ENCODE measurements around the gene GTPBP8.

Gene GTPBP8

DNA sequence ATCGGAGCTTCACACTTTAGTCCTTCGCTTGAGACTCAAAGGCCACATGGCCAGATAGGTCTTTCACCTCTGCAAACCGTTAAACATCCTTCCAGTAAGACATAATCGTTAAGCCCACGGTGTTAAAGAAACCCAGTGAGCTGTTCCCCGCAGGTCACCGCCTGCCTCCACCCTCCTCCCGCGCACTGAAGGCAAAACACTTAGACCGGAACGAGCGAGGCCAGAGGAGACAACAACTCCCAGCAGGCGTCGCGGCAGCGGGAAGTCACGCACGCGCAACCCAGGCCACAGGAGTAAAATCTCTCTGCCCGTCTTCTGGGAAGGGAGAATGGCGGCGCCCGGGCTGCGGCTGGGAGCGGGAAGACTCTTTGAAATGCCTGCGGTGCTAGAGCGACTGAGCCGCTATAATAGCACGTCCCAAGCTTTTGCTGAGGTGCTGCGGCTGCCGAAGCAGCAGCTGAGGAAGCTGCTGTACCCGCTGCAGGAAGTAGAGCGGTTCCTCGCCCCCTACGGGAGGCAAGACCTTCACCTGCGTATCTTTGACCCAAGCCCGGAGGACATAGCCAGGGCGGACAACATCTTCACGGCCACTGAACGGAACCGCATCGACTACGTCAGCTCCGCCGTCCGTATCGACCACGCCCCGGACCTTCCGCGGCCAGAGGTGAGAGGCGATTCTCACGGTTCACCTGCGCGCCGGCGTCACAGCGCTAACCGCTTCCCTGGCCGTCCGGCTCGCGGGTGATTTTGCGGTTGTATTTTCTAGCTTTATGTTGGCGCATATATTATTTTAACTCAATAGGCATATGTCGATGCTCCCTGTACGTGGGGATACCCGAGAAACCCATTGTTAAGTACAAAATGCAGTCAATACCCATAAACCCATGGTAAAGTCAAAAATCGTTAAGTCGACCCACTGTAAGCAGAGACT is at the start of gene GTPBP8:
Gene GTPBP8 (plus strand): TSS at position 313 of the 931 bp plus-strand sequence. CDS start 16 bp downstream, at position 329.
- DNase-seq: peak; percentile 87 to 89

DNA sequence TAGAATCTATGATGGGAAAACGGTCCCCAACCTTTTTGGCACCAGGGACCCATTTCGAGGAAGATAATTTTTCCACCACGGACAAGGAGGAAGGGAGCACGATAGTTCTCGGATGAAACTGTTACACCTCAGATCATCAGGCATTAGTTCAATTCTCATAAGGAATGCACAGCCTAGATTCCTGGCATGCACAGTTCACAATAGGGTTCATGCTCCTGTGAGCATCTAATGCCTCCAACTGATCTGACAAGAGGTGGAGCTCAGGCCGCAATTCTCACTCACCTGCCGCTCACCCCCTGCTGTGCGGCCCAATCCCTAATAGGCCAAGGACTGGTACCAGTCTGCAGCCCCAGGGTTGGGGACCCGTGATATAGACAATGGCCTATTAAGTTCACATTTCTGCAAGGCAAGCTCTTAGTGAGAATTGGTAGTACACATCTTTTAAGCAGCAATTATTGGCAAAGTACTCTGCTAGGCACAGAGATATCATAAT is 42.4 kb upstream of the GTPBP8 start:
- DNase-seq: no peak

DNA sequence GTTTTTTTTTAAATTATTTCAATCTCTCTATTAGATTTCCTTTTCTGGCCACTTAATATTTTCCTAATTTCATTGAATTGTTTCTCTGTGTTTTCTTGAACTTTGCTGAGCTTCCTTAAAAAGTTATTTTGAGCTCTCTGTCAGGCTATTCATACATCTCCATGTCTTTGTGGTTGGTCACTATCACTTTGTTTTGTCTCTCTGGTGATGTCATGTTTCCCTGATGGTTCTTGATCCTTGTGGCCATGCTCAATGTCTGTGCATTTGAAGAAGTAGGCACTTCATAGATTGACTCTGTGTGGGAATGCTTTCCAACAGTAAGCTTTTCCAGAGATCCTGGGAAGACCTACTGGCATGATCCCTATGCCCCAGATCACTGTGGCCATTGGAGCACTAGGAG is 34.4 kb upstream of the GTPBP8 start:
- no peak for DNase-seq

DNA sequence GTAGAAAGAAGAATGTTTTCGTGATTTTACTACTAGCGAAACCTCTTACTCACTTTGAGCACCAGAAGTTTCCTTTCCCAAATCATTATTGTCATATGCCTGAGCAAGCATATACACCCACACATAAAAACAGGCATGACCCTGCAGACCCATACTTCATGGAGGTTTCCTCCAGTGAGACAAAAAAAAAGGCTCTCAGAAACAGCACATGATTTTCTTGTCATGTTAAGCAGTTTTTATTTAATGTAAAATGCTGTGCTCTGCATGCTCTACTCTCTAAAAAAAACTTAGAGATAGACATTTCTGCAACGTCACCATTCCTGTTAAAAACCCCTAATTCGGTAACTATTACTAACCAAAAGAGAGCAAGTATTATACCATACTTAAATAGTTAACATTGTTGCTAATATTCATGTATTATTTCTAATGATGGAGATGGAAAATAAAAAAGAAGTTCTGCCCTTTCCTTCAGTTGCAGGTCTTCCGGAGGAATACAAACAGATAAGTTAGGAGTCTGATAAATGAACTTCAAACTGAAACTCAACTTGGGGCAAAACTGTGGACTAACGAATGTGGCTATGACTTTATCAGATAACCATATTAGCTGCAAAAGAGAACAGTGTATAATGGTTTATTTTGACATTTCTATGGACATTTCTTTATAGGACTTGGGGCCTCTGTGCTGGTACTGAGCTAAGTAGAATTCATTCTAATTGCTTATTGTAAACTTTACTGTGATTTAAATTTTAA is 31.8 kb upstream of the GTPBP8 start:
- DNase-seq: peak in 1 of 2 donors; percentile 34

DNA sequence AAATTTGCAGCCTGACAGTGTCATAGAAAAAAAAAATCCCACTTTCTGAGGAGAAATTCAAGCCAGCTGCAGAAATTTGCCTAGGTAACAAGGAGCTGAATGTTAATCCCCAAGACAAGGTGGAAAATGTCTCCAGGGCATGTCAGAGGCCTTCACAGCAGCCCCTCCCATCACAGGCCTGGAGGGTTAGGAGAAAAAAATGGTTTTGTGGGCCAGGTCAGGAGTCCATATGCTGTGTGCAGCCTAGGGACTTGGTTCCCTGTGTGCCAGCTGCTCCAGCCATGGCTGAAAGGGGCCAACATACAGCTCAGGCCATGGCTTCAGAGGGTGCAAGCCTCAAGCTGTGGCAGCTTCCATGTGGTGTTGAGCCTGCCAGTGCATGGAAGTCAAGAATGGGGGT is 27.1 kb upstream of the GTPBP8 start:
- no peak for DNase-seq

DNA sequence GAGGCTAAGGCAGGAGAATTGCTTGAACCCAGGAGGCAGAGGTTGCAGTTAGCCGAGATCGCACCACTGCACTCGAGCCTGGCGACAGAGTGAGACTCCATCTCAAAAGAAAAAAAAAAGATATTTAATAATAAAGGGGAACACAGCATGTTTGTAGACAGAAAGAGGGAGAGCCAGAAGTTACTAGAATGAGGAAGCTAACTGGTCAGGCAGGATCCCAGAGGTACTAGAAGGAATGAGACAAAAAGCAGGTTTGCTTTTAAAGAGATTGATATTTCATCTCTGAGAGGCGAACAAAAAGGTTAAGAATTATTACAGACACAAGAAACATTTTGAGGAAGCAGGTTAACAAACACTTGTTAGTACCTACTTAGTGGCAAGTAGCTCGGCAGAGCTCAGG is 25.1 kb upstream of the GTPBP8 start:
- no peak for DNase-seq

DNA sequence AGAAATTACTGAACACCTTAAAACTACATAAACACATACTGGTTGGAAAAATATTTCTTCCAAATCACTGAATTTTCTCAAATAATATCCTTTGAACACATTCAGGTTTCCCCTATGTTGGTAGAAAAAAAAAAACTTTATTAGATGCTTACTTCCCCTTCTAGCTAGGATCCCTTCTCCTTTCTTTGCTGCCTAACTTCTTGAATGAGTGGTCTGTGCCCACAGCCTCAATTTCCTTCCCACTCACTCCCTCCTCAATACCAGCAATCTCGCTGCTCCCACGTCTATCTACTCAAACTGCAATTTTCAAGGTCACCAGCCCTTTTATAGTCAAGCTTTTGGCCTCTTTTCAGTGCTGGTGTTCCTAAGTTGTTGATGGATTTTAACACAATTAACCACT is 24.2 kb upstream of the GTPBP8 start:
- DNase-seq: no peak

DNA sequence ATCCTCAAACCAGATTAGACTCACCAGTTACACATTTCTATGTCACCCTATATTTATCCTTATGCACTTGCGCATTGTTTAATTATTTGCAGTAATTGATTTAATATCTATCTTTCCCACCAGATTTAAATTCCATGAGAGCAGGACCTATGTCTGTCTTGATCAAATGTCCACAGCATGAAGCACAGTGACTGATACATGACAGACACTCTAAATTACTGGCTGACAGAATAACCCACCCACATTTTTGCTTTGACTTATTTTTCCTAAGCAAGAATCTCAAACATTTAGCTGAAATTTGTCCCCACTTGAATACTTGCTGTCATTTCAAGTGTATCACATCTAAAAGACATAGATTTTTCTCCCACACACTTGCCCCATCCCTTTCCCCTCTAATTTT is 23.4 kb upstream of the GTPBP8 start:
- DNase-seq: no peak

DNA sequence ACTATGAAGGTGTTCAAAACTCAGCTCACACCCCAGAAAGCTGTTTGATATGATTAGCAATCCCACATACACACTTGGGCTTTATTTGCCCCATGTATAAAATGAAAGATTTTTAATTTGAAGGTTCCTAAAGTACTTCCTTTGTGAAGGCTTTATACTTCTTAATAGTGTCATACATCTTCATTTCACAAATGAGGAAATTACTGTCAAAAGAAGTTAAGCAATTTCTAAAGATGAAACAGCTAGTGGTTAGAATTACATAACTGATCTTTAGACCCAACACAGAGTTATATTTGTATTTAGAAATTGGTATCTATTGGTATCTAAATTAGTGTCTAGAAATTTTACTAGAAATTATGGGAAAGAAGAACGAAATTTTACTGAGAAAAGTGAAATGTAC is 23.0 kb upstream of the GTPBP8 start:
- no peak for DNase-seq

DNA sequence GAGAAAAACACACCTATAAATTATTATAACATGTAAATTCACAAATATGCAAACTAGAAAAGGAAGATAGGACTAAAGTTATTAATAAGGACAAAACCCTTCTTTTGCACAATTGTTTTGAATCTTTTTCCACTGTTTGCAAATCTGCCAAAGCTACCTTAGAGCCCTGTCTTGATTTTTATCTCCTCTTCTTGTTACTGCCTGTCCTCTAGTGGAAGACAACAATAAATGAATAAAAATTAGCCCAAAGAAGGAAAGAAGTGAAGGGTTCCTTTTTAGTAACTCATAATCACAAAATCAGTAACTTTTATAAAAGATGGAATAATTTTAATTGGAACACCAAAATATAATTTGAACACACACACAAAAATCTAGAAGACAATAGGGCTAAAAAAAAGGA is 18.6 kb upstream of the GTPBP8 start:
- DNase-seq: no peak

DNA sequence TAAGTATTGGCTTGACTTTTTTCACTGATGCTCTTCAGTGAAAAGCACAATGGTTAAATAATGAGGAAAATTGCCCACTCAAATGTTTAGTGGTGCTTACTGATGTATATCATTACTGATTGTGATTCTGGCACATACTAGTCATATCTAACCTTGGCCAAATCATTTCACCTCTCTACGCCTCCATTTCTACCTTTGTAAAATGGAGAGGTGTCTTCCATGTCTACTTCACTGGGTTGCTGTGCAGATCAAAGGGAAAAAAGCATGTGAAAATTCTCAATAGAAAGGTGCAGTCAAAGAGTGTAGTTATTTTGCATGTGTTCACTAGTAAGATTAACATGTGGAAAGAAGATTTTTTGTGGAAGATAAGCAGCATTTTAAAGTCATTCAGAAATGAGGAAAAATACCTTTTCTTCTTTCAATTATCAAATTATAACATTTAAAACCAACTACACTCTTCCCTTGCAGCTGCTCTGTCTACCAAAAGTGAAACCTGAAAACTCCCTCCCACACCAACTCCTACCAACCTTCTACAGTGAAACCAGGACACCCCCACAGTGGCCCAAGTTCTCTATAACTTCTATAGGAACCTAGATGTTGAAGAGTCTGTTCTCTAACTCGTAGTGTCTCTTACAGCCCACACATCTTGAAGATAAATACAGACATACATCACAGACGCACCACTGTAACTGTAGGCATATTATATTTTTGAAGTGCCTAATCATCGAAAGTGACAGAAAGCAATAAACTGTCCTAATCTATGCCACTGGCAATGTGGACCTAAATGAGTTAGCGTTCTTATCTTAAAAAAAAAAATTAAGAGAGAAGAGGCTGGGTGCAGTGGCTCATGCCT is 17.2 kb upstream of the GTPBP8 start:
- peak; percentile 41 to 66 for DNase-seq

DNA sequence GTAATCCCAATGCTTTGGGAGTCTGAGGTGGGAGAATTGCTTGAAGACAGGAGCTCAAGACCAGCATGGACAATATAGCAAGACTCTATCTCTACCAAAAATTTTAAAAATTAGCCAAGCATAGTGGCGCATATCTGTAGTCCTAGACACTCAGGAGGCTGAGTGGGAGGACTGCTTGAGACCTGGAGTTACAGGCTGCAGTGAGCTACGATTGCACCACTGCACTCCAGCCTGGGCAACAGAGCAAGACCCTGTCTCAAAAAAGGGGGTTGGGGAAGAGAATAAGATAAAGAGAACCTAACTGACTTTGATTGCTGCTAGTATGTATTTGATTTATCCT is 16.6 kb upstream of the GTPBP8 start:
- DNase-seq: no peak

DNA sequence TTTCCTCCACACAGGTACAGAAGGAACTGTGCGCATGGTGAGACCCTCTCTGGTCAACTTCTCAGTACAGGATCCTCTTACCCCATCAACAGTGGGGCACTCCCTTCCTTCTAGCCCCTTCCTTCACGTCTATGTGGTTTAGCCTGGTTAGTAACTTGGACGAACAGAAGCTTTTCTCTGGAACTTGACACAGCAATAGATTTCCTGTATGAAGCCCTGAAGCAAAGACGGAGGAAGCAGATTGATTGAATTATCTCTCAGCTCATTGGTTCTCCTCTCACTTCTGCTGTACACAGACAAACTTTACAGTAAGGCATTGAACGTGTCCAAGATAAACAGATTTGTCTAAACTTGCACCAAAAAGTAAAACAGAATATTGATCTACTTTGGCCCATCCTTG is 15.9 kb upstream of the GTPBP8 start, which contains the start of gene CD200R1:
Gene CD200R1 (minus strand): TSS at position 210 of the 400 bp plus-strand sequence. CDS start 246 bp downstream, outside the sequence.
- DNase-seq: peak in 1 of 2 donors; percentile 12

DNA sequence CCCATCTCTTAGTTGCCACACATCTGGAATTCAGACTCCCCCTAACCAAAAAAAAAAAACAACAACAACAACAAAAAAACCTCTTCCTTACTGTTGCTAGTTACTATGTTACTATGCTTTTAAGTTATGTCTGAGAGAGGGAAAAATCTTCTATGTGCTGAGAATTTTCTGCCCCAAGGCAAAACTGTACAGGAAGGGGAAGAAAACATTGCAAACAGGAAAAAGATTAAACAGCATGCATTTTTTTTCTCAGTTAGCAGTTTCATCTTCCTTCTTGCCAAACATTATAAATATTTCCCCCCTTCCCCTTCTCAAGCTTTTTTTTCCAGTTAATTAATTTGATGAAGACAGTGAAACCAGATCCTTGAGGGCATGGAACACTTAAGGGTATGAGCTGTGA is 14.8 kb upstream of the GTPBP8 start:
- no peak for DNase-seq

DNA sequence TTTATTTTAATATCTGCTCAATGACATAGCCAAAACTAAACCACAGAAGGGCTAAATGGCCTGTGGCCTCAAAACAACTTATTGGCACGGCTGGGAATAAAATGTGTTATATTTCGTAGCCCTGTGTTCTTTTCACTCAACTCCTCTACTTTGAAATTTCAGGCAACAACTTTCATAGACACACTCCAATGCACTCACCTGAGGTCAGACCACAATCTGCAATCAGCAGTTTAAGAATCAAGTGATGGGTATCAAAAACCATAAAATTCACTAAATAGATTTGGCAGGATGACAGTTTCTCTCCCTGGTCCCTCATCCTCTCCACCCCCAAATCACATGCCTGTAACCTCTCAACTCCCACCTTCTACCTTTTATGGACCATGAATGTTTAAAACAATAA is 13.8 kb upstream of the GTPBP8 start:
- DNase-seq: no peak

DNA sequence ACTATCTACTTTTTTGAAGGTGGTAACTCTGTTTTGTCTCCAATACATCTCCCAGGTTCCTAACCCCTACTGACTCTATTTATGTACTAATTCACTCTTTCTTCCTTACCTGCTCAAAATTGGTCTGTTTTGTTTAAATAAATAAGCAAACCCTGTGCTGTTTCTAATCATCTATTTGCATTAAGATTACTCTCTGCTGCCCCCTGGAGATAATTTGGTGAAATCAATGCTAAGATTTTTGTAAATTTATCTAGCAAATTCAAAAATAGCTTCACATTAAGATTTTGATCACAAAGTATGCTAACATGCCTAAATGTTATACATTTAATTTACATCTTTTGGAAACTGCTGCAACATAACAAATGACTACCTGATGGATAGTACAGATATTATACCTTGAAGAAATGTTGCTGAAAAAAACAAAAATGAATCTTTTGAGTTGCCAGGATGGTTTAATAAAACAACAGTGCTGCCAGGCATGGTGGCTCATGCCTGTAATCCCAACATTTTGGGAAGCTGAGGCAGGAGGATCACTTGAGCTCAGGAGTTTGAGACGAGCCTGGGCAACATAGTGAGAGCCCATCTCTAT is 11.4 kb upstream of the GTPBP8 start:
- no peak for DNase-seq

DNA sequence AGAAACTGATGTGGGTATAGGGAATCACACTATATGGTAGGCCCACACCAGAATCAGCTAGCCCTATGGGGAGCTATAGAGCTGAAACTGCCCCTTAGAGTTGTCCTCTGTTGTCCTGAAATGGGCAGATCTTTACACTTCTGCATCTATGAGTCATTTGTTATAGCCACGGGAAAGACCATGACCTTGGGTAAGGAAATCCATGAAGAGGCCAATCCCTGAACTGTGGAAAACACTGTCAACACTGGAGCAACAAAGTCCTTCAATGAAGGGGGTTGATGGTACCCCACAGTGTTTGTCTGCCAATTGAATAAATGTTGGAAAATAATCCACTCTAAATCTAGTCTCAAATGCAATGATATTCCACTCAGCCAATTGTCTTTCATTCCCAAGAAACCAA is 10.7 kb upstream of the GTPBP8 start:
- DNase-seq: no peak

DNA sequence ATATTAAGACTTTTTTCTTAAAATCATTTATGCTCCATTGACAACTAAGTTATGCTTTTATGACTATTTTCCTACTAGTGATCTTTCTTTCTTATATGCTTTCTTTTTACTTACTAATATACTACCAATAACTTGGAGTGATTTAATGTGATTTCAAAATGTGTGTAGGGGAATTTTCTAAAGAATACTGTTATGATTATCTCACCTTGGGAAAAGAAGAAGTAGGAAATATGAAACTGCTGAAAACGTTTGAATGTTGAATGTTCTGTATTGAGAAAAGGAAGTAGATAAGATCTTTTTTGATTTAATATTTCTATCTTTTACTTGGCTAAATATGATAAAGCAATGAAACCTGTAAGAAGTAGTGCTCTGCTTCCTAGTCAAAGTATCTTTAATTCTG is 8.1 kb upstream of the GTPBP8 start:
- no peak for DNase-seq

DNA sequence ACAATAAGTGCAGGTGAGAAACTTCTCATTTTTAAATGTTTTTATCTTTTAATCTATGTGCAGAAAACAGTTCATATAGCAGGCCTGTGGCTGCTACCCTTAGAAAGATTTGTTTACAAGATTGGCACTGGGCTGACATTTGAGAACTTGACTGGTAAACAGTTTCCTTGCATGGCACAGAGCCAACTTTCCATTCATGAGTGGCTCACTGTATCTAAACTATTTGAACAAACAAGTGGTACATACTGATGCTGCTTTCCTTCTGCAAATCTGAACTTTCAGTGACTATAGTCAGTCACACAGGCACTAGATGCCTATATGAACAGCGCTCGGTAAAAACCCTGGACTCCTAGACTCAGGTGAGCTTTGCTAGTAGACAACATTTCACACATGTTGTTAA is 6.3 kb upstream of the GTPBP8 start:
- DNase-seq: no peak

DNA sequence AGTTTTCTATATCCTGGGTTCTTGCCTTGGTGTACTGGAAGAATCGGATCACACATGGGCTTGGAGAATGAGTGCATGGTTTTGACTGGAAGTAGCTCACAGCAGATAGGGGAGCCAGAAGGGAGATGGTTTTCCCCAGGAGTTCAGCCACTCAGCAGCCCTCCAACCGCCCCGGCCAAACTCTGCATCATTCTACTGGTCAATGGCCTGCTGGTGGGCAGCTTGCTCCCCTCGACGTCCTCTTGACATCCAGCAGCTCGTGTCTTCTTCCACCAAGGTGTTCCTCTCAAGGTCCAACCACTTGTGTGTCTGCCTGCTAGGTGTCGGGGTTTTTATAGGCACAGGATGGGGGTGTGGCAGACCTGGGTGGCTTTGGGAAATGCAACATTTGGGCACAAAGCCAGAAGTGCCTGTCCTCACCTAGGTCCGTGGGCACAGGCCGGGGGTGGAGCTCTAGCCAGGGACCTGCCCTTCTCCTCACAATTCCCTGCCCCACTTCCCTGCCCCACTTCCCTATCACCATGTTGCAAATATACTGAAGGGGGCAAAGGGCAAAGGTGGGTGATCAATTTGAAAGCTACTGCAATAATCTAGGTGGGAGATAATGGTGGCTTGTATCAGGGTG is 3.0 kb upstream of the GTPBP8 start:
- DNase-seq: no peak

DNA sequence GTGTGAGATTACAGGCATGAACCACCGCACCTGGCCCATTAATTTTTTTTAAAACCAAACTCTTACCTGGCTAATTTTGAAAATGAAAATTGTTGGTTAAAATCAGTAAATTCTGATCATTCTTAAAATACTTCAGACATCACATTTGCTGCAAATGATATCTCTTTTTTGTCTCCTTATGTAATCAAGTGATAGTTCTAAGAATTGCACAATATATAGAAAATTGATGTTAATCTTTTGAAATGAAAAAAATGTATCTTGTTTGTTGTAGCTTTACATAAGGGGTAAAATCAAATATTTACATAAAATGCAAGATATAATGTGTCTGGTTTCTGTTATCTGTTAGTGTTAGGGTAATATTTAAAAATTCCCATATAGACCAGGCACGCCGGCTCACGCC is 5.0 kb downstream of the GTPBP8 start:
- no peak for DNase-seq

DNA sequence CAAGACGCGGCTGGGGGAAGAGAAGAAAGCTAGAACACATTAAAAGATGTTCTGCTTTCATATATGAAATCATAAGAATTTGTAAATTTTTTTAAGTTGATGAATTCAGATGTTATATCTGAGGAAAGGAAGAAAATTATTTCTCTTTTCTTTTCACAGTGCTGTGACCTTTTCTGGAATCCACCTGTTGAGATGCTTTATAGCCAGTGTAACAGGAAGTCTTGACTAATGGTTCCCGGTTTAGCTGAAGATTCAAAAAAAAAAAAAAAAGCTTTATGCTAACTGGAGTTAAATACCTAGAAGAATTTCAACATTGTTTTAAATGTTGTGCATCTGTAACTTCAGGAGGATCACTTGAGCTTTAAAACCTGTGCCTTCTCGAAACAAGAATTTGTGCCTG is 9.9 kb downstream of the GTPBP8 start:
- no peak for DNase-seq

Measured in stimulated activated CD4-positive, alpha-beta T cell treated with anti-CD3 and anti-CD28 coated beads, Interleukin-2, amount 100 ng/mL, for 24 hours (primary cell).